HEK293T (cell line): ENCODE data around the gene ZNF512B.

Experiments used
- ARNT ChIP-seq: fragments of 450-650 bp; IDR thresholded peaks from 2 replicates; pipeline ENCODE4 v1.6.1; 2017; ENCODE audit warnings: mild to moderate bottlenecking
- BHLHE40 ChIP-seq: fragments of 450-650 bp; IDR thresholded peaks from 2 replicates; pipeline ENCODE4 v1.6.1; 2016; ENCODE audit warnings: mild to moderate bottlenecking, moderate library complexity, borderline replicate concordance
- ELF4 ChIP-seq: fragments of 450-650 bp; IDR thresholded peaks from 2 replicates; pipeline ENCODE4 v1.6.1; 2017; ENCODE audit warnings: antibody characterized with exemption
- FOXA1 ChIP-seq: fragments of 450-650 bp; IDR thresholded peaks from 2 replicates; pipeline ENCODE4 v1.6.1; 2016; ENCODE audit warnings: mild to moderate bottlenecking
- FOXM1 ChIP-seq: fragments of 450-650 bp; IDR thresholded peaks from 2 replicates; pipeline ENCODE4 v1.6.1; 2017; ENCODE audit warnings: mild to moderate bottlenecking, borderline replicate concordance
- HDGF ChIP-seq: fragments of 450-650 bp; IDR thresholded peaks from 2 replicates; pipeline ENCODE4 v1.6.1; 2017; ENCODE audit warnings: antibody characterized with exemption, borderline replicate concordance
- L3MBTL2 ChIP-seq: fragments of 450-650 bp; conservative IDR thresholded peaks from 2 replicates; pipeline ENCODE4 v1.6.1; 2016; ENCODE audit warnings: mild to moderate bottlenecking
- LEF1 ChIP-seq: fragments of 450-650 bp; IDR thresholded peaks from 2 replicates; pipeline ENCODE4 v1.6.1; 2017; ENCODE audit warnings: mild to moderate bottlenecking, borderline replicate concordance
- NFRKB ChIP-seq: fragments of 450-650 bp; IDR thresholded peaks from 2 replicates; pipeline ENCODE4 v1.6.1; 2016; ENCODE audit warnings: mild to moderate bottlenecking, moderate library complexity
- SP1 ChIP-seq: fragments of 450-650 bp; IDR thresholded peaks from 2 replicates; pipeline ENCODE4 v1.6.1; 2017
- SUZ12 ChIP-seq: fragments of 450-650 bp; IDR thresholded peaks from 2 replicates; pipeline ENCODE4 v1.6.1; 2016; ENCODE audit warnings: mild to moderate bottlenecking
- TARDBP ChIP-seq: fragments of 450-650 bp; IDR thresholded peaks from 2 replicates; pipeline ENCODE4 v1.6.1; 2016
- ZNF384 ChIP-seq: fragments of 450-650 bp; IDR thresholded peaks from 2 replicates; pipeline ENCODE4 v1.6.1; 2016

- TF ChIP-seq BHLHE40 (no peak), SUZ12 (no peak), ARNT (no peak), NFRKB (no peak), FOXA1 (no peak), SP1 (no peak), ZNF384 (no peak), L3MBTL2 (no peak), ELF4 (no peak), TARDBP (no peak), HDGF (no peak), LEF1 (no peak), FOXM1 (no peak)
Measured at GRCh38 chr20:63950701-63951397, 18.9 kb downstream of the ZNF512B start.
